Measurements from ENCODE around the gene KREMEN2.

The KREMEN2 gene

DNA sequence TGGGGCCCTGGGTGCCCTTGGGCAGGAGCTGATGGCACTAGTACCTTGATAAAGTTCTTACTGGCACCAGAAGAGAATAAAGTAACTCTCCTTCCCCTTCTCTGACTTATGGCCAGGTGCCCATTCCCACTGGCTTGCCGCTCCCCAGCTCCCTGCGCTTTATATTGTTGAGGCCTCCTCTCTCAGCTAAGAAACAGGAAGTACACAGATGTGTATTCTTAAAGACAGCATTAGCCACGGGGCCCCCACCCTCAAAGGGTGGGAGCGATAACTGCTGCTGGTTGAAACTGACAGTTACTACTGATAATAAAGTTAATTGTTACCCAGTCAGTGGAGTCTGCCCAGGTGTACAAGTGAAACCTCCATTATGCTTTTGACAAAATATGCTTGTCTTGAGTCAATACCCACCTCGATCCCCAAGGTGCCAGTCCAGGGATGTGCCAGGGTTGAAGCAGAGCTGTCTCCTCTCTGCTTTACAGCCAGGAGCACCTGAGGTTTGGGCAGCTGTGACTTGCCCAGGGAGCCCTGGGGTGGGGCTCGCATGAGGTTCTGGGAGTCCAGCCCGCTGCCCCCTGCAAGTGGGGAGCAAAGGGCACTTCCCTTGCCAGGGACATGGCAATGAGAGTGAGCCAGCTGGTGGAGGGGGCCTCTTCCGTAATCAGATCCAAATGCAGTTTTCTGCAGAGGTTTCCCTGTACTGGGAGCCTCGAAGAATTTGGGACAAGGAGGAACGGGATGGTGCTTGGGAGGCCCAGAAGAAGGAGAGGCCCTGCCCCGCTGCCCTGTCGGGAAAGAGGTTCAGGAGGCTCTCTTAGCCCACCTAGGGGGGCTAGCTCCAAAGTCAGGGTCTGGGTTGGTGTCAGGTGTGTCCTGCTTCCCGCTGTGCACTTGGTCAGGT lies 43.2 kb downstream of the KREMEN2 start:
- DNase-seq = no peak

GRCh38 chr16:3007957-3008689 lies 44.0 kb downstream of the KREMEN2 start:
- DNase-seq = no peak

DNA sequence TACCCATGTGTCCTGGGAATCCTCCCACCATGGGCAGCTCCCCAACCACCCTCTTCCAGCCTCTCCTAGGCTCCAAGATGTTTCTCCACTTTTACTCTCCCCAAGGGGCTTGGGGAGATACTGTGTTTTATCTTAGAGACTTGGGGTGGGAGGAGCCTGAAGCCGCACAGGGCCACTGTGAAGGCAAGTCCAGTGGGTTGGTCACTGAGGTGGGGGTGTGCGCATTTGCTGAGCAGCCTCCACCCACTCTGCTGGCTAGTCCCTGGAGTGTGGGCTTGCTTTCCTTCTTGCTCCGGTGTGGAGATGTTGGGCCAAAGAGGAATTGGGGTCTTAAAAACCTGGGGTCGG lies 44.6 kb downstream of the KREMEN2 start:
- no peak for DNase-seq

GRCh38 chr16:3009568-3010390 lies 45.7 kb downstream of the KREMEN2 start:
- no peak for DNase-seq

GRCh38 chr16:3010510-3010909 lies 46.4 kb downstream of the KREMEN2 start:
- no peak for DNase-seq

DNA sequence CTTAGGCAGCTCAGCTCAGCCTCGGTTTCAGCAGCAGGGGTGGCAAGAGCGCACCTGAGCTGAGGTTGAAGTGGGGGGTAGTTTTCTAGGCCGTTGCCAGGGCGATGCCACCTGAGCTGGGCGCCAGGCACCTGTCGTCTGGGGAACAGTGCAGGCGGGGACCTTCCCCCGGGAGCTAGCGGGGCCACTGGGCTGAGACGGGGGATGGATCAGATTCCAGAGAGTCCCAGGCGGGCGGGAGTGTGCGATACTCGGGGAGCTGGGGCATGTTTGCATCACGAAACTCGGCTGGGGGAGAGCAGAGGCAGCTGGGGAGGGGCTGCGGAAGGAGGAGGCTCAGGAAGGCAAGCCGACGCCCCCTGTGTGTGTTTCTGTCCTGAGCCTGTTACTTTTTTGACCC lies 48.2 kb downstream of the KREMEN2 start:
- DNase-seq = peak; percentile 35

- no peak for DNase-seq
Observed at GRCh38 chr16:3012828-3013420, 48.8 kb downstream of the KREMEN2 start, which contains the start of gene CLDN9. Gene CLDN9, plus strand, starts transcription at chr16:3012923. Its CDS starts 440 bp downstream, at chr16:3013363.

DNA sequence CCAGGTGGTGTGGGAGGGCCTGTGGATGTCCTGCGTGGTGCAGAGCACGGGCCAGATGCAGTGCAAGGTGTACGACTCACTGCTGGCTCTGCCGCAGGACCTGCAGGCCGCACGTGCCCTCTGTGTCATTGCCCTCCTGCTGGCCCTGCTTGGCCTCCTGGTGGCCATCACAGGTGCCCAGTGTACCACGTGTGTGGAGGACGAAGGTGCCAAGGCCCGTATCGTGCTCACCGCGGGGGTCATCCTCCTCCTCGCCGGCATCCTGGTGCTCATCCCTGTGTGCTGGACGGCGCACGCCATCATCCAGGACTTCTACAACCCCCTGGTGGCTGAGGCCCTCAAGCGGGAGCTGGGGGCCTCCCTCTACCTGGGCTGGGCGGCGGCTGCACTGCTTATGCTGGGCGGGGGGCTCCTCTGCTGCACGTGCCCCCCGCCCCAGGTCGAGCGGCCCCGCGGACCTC lies 49.4 kb downstream of the KREMEN2 start:
- no peak for DNase-seq

DNA sequence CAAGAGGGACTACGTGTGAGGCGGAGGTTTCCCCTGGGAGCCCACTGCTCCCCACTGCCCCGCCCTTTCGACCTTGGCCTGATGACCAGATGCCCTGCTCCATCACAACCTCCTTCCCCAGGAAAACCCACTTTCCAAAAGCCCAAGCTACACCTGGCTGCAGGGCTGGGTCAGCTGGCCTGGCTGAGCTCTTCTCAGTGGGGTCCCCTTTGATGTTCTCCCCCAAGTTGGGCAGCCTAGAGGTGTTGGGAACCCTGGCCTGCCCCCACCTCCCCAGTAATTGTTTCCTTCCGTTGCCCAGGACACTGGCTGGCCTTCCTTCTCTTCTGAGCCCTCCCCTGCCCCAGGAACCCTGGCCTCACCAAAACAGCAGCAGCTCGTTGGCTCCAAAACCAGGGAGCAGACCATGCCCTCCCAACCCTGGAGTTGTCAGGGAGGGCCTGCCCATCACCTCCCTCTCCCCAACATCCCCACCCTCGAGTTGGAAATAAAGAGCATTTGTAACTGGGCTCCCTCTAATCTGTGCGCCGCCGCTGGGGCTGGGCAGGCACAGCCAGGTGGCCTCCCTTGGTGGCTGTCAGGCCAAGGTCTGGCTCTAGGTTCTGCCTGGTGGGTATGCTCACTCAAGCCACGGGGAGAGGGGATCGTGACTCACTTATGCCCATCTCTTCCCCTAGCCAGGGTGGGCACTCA lies 50.1 kb downstream of the KREMEN2 start:
- DNase-seq = no peak

GRCh38 chr16:3014971-3015370 lies 50.9 kb downstream of the KREMEN2 start:
- no peak for DNase-seq

- DNase-seq = no peak
Observed at GRCh38 chr16:3015865-3016521, 51.9 kb downstream of the KREMEN2 start.

DNA sequence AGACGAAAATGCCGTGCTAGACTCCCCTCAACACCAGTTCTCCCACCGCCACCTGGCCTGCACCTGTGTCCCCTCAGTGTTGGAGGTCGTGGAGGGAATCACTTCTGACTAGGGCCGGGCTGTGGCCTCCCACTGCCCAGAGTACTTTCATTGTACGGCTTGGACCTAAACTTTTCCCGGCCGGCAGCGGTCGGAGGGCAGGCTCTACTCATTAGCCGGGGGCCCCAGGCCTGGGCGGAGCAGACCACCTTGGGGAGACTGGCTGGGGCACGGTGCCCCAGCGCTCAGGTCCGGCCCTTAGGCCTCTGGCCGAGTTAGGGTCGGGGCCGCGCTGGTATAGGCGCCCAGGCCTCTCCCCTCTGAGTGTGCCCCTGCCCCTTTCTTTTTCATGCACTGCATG lies 53.3 kb downstream of the KREMEN2 start:
- no peak for DNase-seq
